PC-9 (cell line): Measurements from ENCODE around the gene MYO1B. TPM values are rescaled to one million over a fixed set of nuclear protein-coding genes. Genes with fewer than 3 reads are reported as not detected.
A peak's percentile ranks its signal among the peaks of the same experiment; 100 is the strongest.

ENCODE experiments used
- BruUV-seq: library from RNA; stranded (reverse); fragments of 400-500 nt; replicated peaks from 2 replicates; lab custom pipeline; 2021; lab: Mats Ljungman, UMichigan
- CTCF ChIA-PET: fragments of 300-600 bp; sonication (Branson Sonifier 250); formaldehyde crosslinking; loops from one replicate; lab custom pipeline; 2022; ENCODE audit warnings: antibody characterized with exemption; lab: Charles Lee
- POLR2A ChIA-PET: fragments of 300-600 bp; sonication (Branson Sonifier 250); formaldehyde crosslinking; loops from one replicate; lab custom pipeline; 2022; ENCODE audit warnings: antibody characterized with exemption; ENCODE audit not compliant: unreplicated experiment; lab: Charles Lee
- DNase-seq, 2 experiments: peaks; one replicate each; pipeline versions ENCODE4 v3.0.0 to v3.0.0-alpha.2; 2015 to 2022; ENCODE audit warnings: mixed read lengths in 1 of 2
- H2AFZ ChIP-seq: fragments of 200-600 bp; sonication (generic); 2 replicates; pipeline ENCODE4 v1.8.1; 2017; ENCODE audit warnings: antibody characterized with exemption
- H3F3A ChIP-seq: fragments of 200-600 bp; sonication (generic); 2 replicates; pipeline ENCODE4 v1.8.1; 2017; ENCODE audit warnings: antibody characterized with exemption, mild to moderate bottlenecking, low read depth; ENCODE audit not compliant: insufficient read depth
- H3K27ac ChIP-seq: fragments of 200-600 bp; sonication (generic); 2 replicates; pipeline ENCODE4 v1.6.1; 2016; ENCODE audit warnings: mixed run types
- H3K27me3 ChIP-seq: fragments of 200-600 bp; sonication (generic); 2 replicates; pipeline ENCODE4 v1.6.1; 2016; ENCODE audit warnings: low read depth, mixed run types; ENCODE audit not compliant: insufficient read depth
- H3K36me3 ChIP-seq: fragments of 200-600 bp; sonication (generic); 2 replicates; pipeline ENCODE4 v1.6.1; 2016; ENCODE audit warnings: low read depth, mixed run types
- H3K4me1 ChIP-seq: fragments of 200-600 bp; sonication (generic); replicated peaks from 2 replicates; pipeline ENCODE4 v1.6.1; 2016; ENCODE audit warnings: mixed run types; ENCODE audit not compliant: insufficient read depth
- H3K4me2 ChIP-seq: fragments of 200-600 bp; sonication (generic); 2 replicates; pipeline ENCODE4 v1.6.1; 2017; ENCODE audit warnings: mixed run types
- H3K4me3 ChIP-seq: fragments of 200-600 bp; sonication (generic); 2 replicates; pipeline ENCODE4 v1.6.1; 2016; ENCODE audit warnings: mixed run types
- H3K79me2 ChIP-seq: fragments of 200-600 bp; sonication (generic); 2 replicates; pipeline ENCODE4 v1.6.1; 2017; ENCODE audit warnings: low read depth, mixed run types
- H3K9me2 ChIP-seq: fragments of 200-600 bp; sonication (generic); 2 replicates; pipeline ENCODE4 v1.8.1; 2017; ENCODE audit warnings: mild to moderate bottlenecking; ENCODE audit not compliant: insufficient read depth
- H3K9me3 ChIP-seq: fragments of 200-600 bp; sonication (generic); 2 replicates; pipeline ENCODE4 v1.8.1; 2016; ENCODE audit warnings: low read depth; ENCODE audit not compliant: insufficient read depth
- H4K20me1 ChIP-seq: fragments of 200-600 bp; sonication (generic); 2 replicates; pipeline ENCODE4 v1.8.1; 2017; ENCODE audit not compliant: insufficient read depth
- EZH2 ChIP-seq: fragments of 200-600 bp; sonication (generic); IDR thresholded peaks from 2 replicates; pipeline ENCODE4 v1.8.0; 2017; ENCODE audit warnings: antibody characterized with exemption, low read depth
- intact Hi-C: fragments of 100-400 bp; cut with micrococcal nuclease; formaldehyde crosslinking; loops from one replicate; pipeline ENCODE4 v1.10.0; 2022; ENCODE audit not compliant: unreplicated experiment
- total RNA-seq: library from RNA; stranded (reverse); gene quantifications from 2 replicates; pipeline ENCODE4 v1.2.3, GENCODE V29; 2021
- TF ChIP-seq, protein P1 (sequence below): fragments of 200-600 bp; sonication (generic); conservative IDR thresholded peaks from 2 replicates; pipeline ENCODE4 v1.6.1; 2017; ENCODE audit warnings: mixed run types, antibody characterized with exemption, mild to moderate bottlenecking, moderate library complexity

The MYO1B gene
- total RNA-seq, 1 experiment from 2014 or later, result 55.0 TPM

DNA sequence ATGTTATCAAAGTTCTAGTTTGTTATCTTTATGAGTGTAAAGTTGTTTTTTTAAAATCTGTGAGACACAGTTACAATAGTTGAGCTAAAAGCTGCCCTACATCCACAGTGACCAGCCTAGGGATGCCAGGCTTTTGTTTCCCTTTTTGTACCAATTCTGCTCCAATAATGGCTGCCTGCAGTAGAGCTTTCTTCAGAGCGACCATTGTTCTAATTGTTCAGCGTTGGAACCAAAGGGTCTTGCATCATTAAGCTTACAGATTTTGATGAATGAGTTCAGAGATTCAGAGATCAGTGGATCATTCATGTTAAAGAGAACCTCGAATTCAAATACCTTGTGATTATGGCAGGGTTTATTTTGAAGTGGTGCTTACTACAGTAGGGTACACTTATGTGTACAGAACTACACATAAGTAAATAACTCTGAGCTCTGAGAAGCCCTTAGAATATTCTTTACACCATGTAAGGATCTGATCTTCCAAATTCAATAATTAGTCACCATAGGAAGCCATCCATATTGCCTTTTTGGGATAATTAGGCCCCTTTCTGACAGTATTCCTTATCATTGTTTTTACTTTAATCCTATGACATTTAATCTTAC lies 157.9 kb downstream of the MYO1B start:
- no peak for TF ChIP-seq EZH2
- TF ChIP-seq, protein P1, sequence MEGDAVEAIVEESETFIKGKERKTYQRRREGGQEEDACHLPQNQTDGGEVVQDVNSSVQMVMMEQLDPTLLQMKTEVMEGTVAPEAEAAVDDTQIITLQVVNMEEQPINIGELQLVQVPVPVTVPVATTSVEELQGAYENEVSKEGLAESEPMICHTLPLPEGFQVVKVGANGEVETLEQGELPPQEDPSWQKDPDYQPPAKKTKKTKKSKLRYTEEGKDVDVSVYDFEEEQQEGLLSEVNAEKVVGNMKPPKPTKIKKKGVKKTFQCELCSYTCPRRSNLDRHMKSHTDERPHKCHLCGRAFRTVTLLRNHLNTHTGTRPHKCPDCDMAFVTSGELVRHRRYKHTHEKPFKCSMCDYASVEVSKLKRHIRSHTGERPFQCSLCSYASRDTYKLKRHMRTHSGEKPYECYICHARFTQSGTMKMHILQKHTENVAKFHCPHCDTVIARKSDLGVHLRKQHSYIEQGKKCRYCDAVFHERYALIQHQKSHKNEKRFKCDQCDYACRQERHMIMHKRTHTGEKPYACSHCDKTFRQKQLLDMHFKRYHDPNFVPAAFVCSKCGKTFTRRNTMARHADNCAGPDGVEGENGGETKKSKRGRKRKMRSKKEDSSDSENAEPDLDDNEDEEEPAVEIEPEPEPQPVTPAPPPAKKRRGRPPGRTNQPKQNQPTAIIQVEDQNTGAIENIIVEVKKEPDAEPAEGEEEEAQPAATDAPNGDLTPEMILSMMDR, result no peak
- Histone ChIP-seq H3K4me3 (no peak overlapping the region), H3K4me1 (peaks cover 11% of the 10 kb centered on the region; the same call in 1 of the 2 replicates), H3K9me2 (no peaks in the 10 kb centered on the region), H2AFZ (no peak overlapping the region), H4K20me1 (no peaks in the 10 kb centered on the region), H3K36me3 (no peaks in the 10 kb centered on the region), H3F3A (peaks cover 9% of the 10 kb centered on the region; the same call in 1 of the 2 replicates), H3K27me3 (no peaks in the 10 kb centered on the region), H3K79me2 (no peaks in the 10 kb centered on the region), H3K4me2 (no peak overlapping the region), H3K27ac (no peak overlapping the region), H3K9me3 (no peaks in the 10 kb centered on the region)
- intact Hi-C loops, result no loop called here
- ChIA-PET POLR2A (no interaction called here), CTCF (no interaction called here)
- no peak for DNase-seq
- BruUV-seq, result no TSS peak

DNA sequence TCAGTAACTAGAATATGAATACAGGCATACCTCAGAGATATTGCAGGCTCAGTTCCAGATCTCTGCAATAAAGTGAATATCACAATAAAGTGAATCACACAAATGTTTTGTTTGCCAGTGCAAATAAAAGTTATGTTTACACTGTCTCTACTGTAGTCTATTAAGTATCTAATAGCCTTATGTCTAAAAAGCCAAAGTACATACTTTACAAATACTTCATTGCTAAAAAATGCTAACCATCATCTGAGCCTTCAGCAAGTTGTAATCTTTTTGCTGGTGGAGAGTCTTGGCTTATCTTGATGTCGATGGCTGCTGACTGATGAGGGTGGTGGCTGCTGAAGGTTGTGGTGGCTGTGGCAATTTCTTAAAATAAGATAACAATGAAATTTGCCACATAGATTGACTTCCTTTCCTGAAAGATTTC lies 159.4 kb downstream of the MYO1B start:
- Histone ChIP-seq H3K27me3 (no peaks in the 10 kb centered on the region), H3K27ac (no peak overlapping the region), H3K4me3 (no peak overlapping the region), H3K9me2 (no peaks in the 10 kb centered on the region), H3F3A (peaks cover 9% of the 10 kb centered on the region; the same call in 1 of the 2 replicates), H3K9me3 (no peaks in the 10 kb centered on the region), H3K4me1 (peaks cover 11% of the 10 kb centered on the region; the same call in 1 of the 2 replicates), H3K4me2 (no peak overlapping the region), H2AFZ (no peak overlapping the region), H3K36me3 (0 out of 2 replicates have a peak, but pooled peaks cover 5% of the 10 kb centered on the region), H3K79me2 (no peaks in the 10 kb centered on the region), H4K20me1 (no peaks in the 10 kb centered on the region)
- intact Hi-C loops, result no loop called here
- no peak for TF ChIP-seq EZH2
- TF ChIP-seq, protein P1, result no peak
- DNase-seq, result peak in 1 of 2 experiments; percentile 91
- no TSS peak for BruUV-seq
- POLR2A ChIA-PET, result no interaction called here
- CTCF ChIA-PET, result no interaction called here

DNA sequence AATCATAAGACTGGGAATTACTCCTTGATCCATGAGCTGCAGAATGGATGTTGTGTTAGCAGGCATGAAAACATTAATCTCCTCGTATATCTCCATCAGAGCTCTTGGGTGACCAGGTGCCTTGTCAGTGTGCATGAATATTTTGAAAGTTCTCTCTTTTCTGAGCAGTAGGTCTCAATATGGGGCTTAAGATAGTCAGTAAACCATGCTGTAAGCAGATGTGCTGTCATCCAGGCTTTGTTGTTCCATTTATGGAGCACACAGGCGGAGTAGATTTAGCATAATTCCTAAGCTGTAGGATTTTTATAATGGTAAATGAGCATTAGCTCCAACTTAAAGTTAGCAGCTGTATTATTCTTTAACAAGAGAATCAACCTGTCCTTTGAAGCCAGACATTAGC lies 160.3 kb downstream of the MYO1B start:
- TF ChIP-seq EZH2, result no peak
- TF ChIP-seq, protein P1, result no peak
- H4K20me1 ChIP-seq, result no peaks in the 10 kb centered on the region
- no peak overlapping the region for H3K27ac ChIP-seq
- H3K4me3 ChIP-seq, result no peak overlapping the region
- H3K9me2 ChIP-seq, result no peaks in the 10 kb centered on the region
- H3K27me3 ChIP-seq, result no peaks in the 10 kb centered on the region
- H3K4me1 ChIP-seq, result peaks cover 11% of the 10 kb centered on the region; the same call in 1 of the 2 replicates
- no peaks in the 10 kb centered on the region for H3K79me2 ChIP-seq
- H3K36me3 ChIP-seq, result 0 out of 2 replicates have a peak, but pooled peaks cover 6% of the 10 kb centered on the region
- H2AFZ ChIP-seq, result no peak overlapping the region
- intact Hi-C loops, result no loop called here
- H3K9me3 ChIP-seq, result no peaks in the 10 kb centered on the region
- H3K4me2 ChIP-seq, result no peak overlapping the region
- H3F3A ChIP-seq, result peaks cover 9% of the 10 kb centered on the region; the same call in 1 of the 2 replicates
- BruUV-seq, result no TSS peak
- CTCF ChIA-PET, result no interaction called here
- POLR2A ChIA-PET, result no interaction called here
- no peak for DNase-seq
